Epithelial cell of proximal tubule (primary cell): ENCODE results near the gene IFNB1. TPM values are rescaled to one million over a fixed set of nuclear protein-coding genes. Genes with fewer than 3 reads are reported as not detected.
A peak's percentile ranks its signal among the peaks of the same experiment; 100 is the strongest.

Source experiments
- DNase-seq: peaks from one replicate; pipeline ENCODE4 v3.0.0-alpha.2; 2011; ENCODE audit warnings: low read depth
- H3K4me3 ChIP-seq: 2 replicates; pipeline ENCODE4 v1.5.1; 2011; ENCODE audit warnings: low read depth, mild to moderate bottlenecking, low read length
- CTCF ChIP-seq: conservative IDR thresholded peaks from 2 replicates; pipeline ENCODE4 v1.5.1; 2012; ENCODE audit warnings: low read depth, mild to moderate bottlenecking, low read length
- total RNA-seq: library from RNA; depleted of rRNA; stranded (reverse); fragments of >200 nt; gene quantifications from 2 replicates; pipeline ENCODE4 v1.2.3, GENCODE V29; 2015

IFNB1 gene
- total RNA-seq, 1 donor from 2014 or later = not detected

GRCh38 chr9:21075484-21075883 is 2.3 kb downstream of the IFNB1 start:
- H3K4me3 ChIP-seq = no peak overlapping the region
- DNase-seq = no peak
- TF ChIP-seq CTCF = no peak

GRCh38 chr9:21070906-21071305 is 6.8 kb downstream of the IFNB1 start:
- no peak overlapping the region for H3K4me3 ChIP-seq
- TF ChIP-seq CTCF = no peak
- no peak for DNase-seq

- no peak overlapping the region for H3K4me3 ChIP-seq
- DNase-seq = peak; percentile 76
- TF ChIP-seq CTCF = peak; percentile 33
These were observed 7.6 kb downstream of the IFNB1 start for GRCh38 chr9:21070171-21070571.

- no peak overlapping the region for H3K4me3 ChIP-seq
- no peak for DNase-seq
- no peak for TF ChIP-seq CTCF
These were observed 16.7 kb downstream of the IFNB1 start for GRCh38 chr9:21060919-21061561.

GRCh38 chr9:21056931-21057330 is 20.8 kb downstream of the IFNB1 start:
- no peak for DNase-seq
- no peak overlapping the region for H3K4me3 ChIP-seq
- no peak for TF ChIP-seq CTCF

- no peak for DNase-seq
- H3K4me3 ChIP-seq = no peak overlapping the region
- TF ChIP-seq CTCF = no peak
These were observed 23.9 kb downstream of the IFNB1 start for GRCh38 chr9:21053851-21054250.

GRCh38 chr9:21047281-21047691 is 30.5 kb downstream of the IFNB1 start:
- TF ChIP-seq CTCF = no peak
- no peak overlapping the region for H3K4me3 ChIP-seq
- no peak for DNase-seq
